Choroid plexus epithelial cell (primary cell): ENCODE data around the gene CROCC2.

Experiments
- DNase-seq: peaks from one replicate; pipeline ENCODE4 v3.0.0-alpha.2; 2010; ENCODE audit warnings: low read depth
- H3K4me3 ChIP-seq: 2 replicates; pipeline ENCODE4 v1.5.1; 2011; ENCODE audit warnings: low read depth, mild to moderate bottlenecking, control low read depth, low read length, moderate library complexity
- TF ChIP-seq, protein P1 (sequence below): conservative IDR thresholded peaks from 2 replicates; pipeline ENCODE4 v1.5.1; 2011; ENCODE audit warnings: low read depth, mild to moderate bottlenecking, control low read depth, inconsistent platforms, low read length, moderate library complexity

The CROCC2 gene

DNA sequence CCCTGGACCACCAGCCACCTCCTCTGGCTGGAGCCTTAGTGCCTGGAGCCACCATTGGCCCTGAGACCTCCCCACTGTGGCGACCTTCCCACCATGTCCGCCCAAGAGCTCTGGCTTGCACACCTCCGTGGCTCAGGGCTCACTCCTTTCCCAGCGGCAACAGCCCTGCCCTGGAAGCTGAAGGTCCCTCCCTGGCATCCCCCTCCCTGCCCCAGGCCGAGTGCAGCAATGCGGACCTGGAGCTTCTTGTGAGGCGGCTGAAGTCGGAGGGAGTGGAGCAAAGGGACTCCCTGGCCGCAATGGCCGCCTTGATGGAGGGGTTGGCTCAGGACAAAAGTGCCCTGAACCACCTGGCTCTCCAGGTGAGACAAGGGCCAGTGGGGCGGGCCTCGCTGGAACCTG, 28.6 kb downstream of the CROCC2 start:
- DNase-seq: no peak
- H3K4me3 ChIP-seq: no peak overlapping the region
- TF ChIP-seq, protein P1, sequence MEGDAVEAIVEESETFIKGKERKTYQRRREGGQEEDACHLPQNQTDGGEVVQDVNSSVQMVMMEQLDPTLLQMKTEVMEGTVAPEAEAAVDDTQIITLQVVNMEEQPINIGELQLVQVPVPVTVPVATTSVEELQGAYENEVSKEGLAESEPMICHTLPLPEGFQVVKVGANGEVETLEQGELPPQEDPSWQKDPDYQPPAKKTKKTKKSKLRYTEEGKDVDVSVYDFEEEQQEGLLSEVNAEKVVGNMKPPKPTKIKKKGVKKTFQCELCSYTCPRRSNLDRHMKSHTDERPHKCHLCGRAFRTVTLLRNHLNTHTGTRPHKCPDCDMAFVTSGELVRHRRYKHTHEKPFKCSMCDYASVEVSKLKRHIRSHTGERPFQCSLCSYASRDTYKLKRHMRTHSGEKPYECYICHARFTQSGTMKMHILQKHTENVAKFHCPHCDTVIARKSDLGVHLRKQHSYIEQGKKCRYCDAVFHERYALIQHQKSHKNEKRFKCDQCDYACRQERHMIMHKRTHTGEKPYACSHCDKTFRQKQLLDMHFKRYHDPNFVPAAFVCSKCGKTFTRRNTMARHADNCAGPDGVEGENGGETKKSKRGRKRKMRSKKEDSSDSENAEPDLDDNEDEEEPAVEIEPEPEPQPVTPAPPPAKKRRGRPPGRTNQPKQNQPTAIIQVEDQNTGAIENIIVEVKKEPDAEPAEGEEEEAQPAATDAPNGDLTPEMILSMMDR: no peak

DNA sequence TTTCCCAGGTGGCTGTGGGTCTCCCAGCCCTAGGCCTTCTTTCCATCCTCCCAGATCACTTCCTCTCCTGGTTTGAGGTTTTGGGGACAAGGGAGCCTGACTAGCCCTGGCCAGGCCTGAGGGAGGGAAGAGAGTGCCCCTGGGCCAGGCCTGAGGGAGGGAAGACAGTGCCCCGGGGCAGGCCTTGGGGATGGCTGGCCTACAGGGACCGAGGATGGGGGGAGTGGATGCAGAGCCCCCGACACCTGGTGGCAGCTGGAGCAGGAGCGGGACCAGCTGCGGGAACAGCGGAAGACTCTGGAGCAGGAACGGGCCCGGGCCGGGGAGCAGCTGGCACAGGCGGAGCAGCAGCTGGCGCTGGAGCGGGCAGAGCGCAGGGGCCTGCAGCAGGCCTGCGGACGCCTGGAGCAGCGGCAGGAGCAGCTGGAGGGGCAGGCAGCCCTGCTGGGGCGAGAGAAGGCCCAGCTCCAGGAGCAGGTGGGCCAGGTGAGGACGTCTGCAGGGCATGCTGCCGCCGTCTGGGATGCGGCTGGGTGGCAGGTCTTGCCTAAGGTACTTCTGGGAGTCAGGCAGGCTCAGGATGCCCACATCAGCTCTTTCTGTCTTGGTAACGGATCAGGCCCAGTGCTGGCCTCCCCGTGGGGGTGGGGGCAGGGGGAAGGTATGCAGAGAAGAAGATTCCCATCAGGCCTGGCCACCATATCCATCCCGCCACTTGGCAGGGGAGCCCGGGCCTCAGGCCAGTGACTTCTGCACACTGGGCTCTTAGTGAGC, 29.2 kb downstream of the CROCC2 start:
- DNase-seq: no peak
- no peak overlapping the region for H3K4me3 ChIP-seq
- TF ChIP-seq, protein P1: no peak

DNA sequence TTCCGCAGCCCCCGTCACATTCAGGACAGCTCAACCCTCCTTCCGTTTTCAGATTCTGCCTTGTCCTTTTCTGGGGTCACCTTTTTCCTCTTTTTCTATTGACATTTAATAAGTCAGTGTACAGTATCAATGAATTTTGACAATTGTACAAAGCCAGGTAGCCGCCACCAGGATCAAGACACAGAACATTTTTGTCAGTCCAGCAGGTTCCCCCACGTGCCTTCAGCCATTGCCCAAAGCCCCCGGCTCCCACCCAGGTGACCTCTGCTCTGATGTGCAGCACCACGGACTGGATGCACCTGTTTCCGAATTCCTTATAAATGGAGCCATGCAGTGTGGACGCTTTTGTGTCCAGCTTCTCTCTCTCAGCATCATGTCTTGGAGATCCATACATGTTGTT, 30.0 kb downstream of the CROCC2 start:
- no peak overlapping the region for H3K4me3 ChIP-seq
- TF ChIP-seq, protein P1: no peak
- no peak for DNase-seq

DNA sequence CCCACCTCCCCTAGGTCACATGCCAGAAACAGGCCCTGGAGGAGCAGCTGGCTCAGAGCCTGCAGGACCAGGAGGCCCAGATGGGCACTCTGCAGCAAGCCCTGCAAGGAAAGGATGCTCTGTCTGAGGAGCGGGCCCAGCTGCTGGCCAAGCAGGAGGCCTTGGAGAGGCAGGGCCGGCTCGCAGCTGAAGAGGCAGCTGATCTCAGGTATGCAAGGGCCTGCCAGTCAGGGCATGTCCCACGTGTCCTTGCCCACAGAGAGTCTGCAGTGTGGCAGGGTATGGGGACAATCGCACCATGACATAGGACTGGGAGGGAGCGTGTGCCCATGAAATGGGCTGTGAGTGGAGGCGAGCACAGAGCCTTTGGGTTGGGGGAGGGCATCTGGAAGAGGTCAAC, 39.9 kb downstream of the CROCC2 start:
- DNase-seq: no peak
- no peak overlapping the region for H3K4me3 ChIP-seq
- TF ChIP-seq, protein P1: no peak

DNA sequence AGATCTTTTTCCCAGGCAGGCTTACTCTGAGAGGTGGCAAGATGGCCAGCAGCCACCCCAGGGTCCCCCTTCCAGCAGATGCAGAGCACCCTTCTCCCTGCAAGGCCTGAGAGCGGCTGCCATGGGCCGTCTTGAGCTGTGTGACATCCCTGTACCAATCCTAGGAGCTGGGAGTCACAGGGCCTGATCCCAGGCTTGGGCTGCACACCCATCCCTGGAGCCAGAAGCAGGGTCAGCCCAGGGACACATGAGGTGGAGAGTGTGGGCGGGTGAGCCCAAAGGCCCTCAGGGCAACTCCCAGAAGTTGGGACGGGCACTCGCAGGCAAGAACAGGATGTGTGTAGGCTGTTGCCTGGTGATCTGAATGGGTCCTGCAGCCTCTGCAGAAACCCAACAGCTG, 40.5 kb downstream of the CROCC2 start:
- no peak overlapping the region for H3K4me3 ChIP-seq
- DNase-seq: no peak
- TF ChIP-seq, protein P1: no peak

DNA sequence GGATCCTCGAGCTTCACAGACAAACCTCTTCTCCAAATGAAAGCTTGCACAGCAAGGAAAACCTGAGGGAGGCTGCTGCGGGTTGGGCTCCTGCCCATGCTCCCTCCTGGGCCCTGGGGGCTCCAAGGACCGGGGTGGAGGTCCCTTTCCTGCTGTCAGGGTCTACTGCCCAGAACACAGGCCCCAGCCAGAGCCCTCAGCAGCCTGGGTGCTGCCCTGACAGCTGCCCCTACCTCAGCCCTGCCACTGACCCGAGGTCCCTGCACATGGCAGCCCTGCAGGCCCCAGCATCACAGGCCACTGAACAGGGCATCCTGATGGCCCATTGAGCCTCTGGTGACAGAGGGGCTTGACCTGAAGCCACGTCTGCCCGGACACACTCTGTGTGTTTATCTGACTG, 41.0 kb downstream of the CROCC2 start:
- H3K4me3 ChIP-seq: no peak overlapping the region
- DNase-seq: no peak
- TF ChIP-seq, protein P1: no peak

DNA sequence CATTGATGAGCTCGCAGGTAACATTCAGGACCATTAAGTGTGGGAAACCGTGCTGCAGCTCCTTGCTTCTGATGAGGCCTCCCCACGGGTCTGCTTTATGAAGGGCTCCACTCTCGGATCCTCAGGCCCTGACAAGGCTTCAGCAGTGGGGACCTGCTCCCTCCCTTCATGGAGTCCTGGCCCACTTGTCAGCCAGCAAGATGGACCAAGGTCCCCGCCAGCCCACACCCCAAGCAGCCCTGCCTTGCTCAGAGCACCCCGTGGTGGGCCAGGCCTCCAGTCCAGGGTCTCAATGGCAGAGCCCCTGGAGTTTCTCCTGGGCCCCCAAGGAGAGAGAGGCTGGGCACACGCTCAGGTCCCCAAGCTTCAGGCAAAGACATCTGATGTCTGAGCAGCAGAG, 41.5 kb downstream of the CROCC2 start:
- no peak for DNase-seq
- no peak overlapping the region for H3K4me3 ChIP-seq
- TF ChIP-seq, protein P1: no peak
